Liver (tissue), 9 donors: Measurements from ENCODE around the gene ADCY10. TPM values are rescaled to one million over a fixed set of nuclear protein-coding genes. Genes with fewer than 3 reads are reported as not detected.

ENCODE experiments used
- DNase-seq: peaks from one replicate; pipeline ENCODE4 v3.0.0-alpha.2; 2017; ENCODE audit warnings: low spot score
- H3K27ac ChIP-seq, 2 donors: one replicate each; pipeline ENCODE4 v1.7.0; 2013; ENCODE audit warnings: inconsistent platforms in 2 of 2, low read length in 2 of 2, control low read depth in 1 of 2, low read depth in 1 of 2, mild to moderate bottlenecking in 1 of 2
- H3K27me3 ChIP-seq, 4 donors: one replicate each; pipeline versions ENCODE4 v1.6.1 to v1.7.0; 2013; ENCODE audit warnings: low read length in 3 of 4, inconsistent platforms in 1 of 4, mild to moderate bottlenecking in 1 of 4, moderate library complexity in 1 of 4; ENCODE audit not compliant: control insufficient read depth in 4 of 4, insufficient read depth in 4 of 4
- H3K36me3 ChIP-seq, 4 donors: one replicate each; pipeline versions ENCODE4 v1.6.1 to v1.7.0; 2013; ENCODE audit warnings: low read length in 3 of 4, mild to moderate bottlenecking in 3 of 4, low read depth in 1 of 4, moderate library complexity in 1 of 4; ENCODE audit not compliant: control insufficient read depth in 4 of 4, insufficient read depth in 3 of 4
- H3K4me1 ChIP-seq, 4 donors: one replicate each; pipeline versions ENCODE4 v1.6.1 to v1.7.0; 2013; ENCODE audit warnings: low read length in 3 of 4, mild to moderate bottlenecking in 3 of 4, moderate library complexity in 1 of 4; ENCODE audit not compliant: control insufficient read depth in 4 of 4, insufficient read depth in 4 of 4
- H3K4me3 ChIP-seq, 3 donors: one replicate each; pipeline versions ENCODE4 v1.6.1 to v1.7.0; 2013; ENCODE audit warnings: low read length in 3 of 3, control low read depth in 1 of 3, low read depth in 1 of 3, mild to moderate bottlenecking in 1 of 3
- H3K9ac ChIP-seq, 2 donors: one replicate each; pipeline ENCODE4 v1.7.0; 2013; ENCODE audit warnings: low read length in 2 of 2, mild to moderate bottlenecking in 2 of 2, moderate library complexity in 2 of 2, control low read depth in 1 of 2, low read depth in 1 of 2
- H3K9me3 ChIP-seq, 4 donors: one replicate each; pipeline versions ENCODE4 v1.6.1 to v1.7.0; 2013; ENCODE audit warnings: low read length in 3 of 4; ENCODE audit not compliant: control insufficient read depth in 4 of 4
- ATF3 ChIP-seq: IDR thresholded peaks from 2 replicates; pipeline ENCODE4 v1.6.1; 2016; ENCODE audit warnings: antibody characterized with exemption
- EGR1 ChIP-seq, 2 donors: IDR thresholded peaks; 2 replicates each; pipeline ENCODE4 v1.6.1; 2016 to 2018; ENCODE audit warnings: antibody characterized with exemption in 2 of 2, low read depth in 2 of 2
- FOXA1 ChIP-seq: IDR thresholded peaks from 2 replicates; pipeline ENCODE4 v1.6.1; 2016; ENCODE audit warnings: antibody characterized with exemption
- FOXA2 ChIP-seq: IDR thresholded peaks from 2 replicates; pipeline ENCODE4 v1.6.1; 2016; ENCODE audit warnings: antibody characterized with exemption
- GABPA ChIP-seq, 2 donors: IDR thresholded peaks in 1 of 2; conservative IDR thresholded peaks in 1 of 2; 2 replicates each; pipeline ENCODE4 v1.6.1; 2016; ENCODE audit warnings: antibody characterized with exemption in 2 of 2, mild to moderate bottlenecking in 1 of 2, moderate library complexity in 1 of 2
- HNF4A ChIP-seq, 2 donors: conservative IDR thresholded peaks; 2 replicates each; pipeline ENCODE4 v1.6.1; 2016; ENCODE audit warnings: antibody characterized with exemption in 2 of 2, mild to moderate bottlenecking in 2 of 2
- HNF4G ChIP-seq: IDR thresholded peaks from 2 replicates; pipeline ENCODE4 v1.6.1; 2016; ENCODE audit warnings: antibody characterized with exemption
- JUND ChIP-seq, 2 donors: IDR thresholded peaks; 2 replicates each; pipeline ENCODE4 v1.6.1; 2016; ENCODE audit warnings: antibody characterized with exemption in 2 of 2
- NR2F2 ChIP-seq: IDR thresholded peaks from 2 replicates; pipeline ENCODE4 v1.6.1; 2016; ENCODE audit warnings: antibody characterized with exemption
- RAD21 ChIP-seq, 2 donors: IDR thresholded peaks; 2 replicates each; pipeline ENCODE4 v1.6.1; 2016; ENCODE audit warnings: antibody characterized with exemption in 2 of 2, mild to moderate bottlenecking in 2 of 2
- RXRA ChIP-seq, 2 donors: IDR thresholded peaks; 2 replicates each; pipeline ENCODE4 v1.6.1; 2017 to 2018; ENCODE audit warnings: antibody characterized with exemption in 2 of 2, mild to moderate bottlenecking in 1 of 2
- SP1 ChIP-seq: IDR thresholded peaks from 2 replicates; pipeline ENCODE4 v1.6.1; 2018; ENCODE audit warnings: antibody characterized with exemption, mild to moderate bottlenecking
- TAF1 ChIP-seq: conservative IDR thresholded peaks from 2 replicates; pipeline ENCODE4 v1.6.1; 2016; ENCODE audit warnings: antibody characterized with exemption, mild to moderate bottlenecking
- YY1 ChIP-seq: IDR thresholded peaks from 2 replicates; pipeline ENCODE4 v1.6.1; 2016; ENCODE audit warnings: antibody characterized with exemption, mild to moderate bottlenecking
- ZBTB33 ChIP-seq: IDR thresholded peaks from 2 replicates; pipeline ENCODE4 v1.6.1; 2016; ENCODE audit warnings: antibody characterized with exemption
- WGBS: extraction: QIAGEN DNeasy Blood & Tissue Kit; methylation state at CpG from one replicate; pipeline ENCODE4 v1.1.7; 2013; 5-methylcytosine and 5-hydroxymethylcytosine counted together
- polyA plus RNA-seq, 2 donors: library from polyadenylated mRNA; stranded (reverse) in 1 of 2; unstranded in 1 of 2; fragments of 200-250 nt in 1 of 2; fragments of >200 nt in 1 of 2; fragmentation: Nextera tagmentation in 1 of 2; extraction: Ambion mirVana in 1 of 2; gene quantifications; one replicate each; pipeline versions ENCODE4 v1.2.1 to v1.2.3, GENCODE V29; 2013 to 2015
- total RNA-seq, 2 donors: library from RNA; depleted of rRNA; stranded (reverse); fragments of >200 nt; gene quantifications; one replicate each; pipeline ENCODE4 v1.2.3, GENCODE V29; 2014
- TF ChIP-seq, protein P1 (sequence below): IDR thresholded peaks from 2 replicates; pipeline ENCODE4 v1.6.1; 2016; ENCODE audit warnings: antibody characterized with exemption, mild to moderate bottlenecking
- TF ChIP-seq, protein P2 (sequence below): IDR thresholded peaks from 2 replicates; pipeline ENCODE4 v1.6.1; 2016; ENCODE audit warnings: antibody characterized with exemption
- TF ChIP-seq, protein P3 (sequence below): fragments of 150-350 bp; IDR thresholded peaks from 2 replicates; pipeline ENCODE4 v1.5.1; 2017; ENCODE audit warnings: improper control_type of control experiment, low read depth, low read length; ENCODE audit not compliant: missing input control
- donor health status: healthy.
- donor health status: healthy.
- donor health status: healthy.
- donor health status: healthy.
- donor health status: healthy.

ADCY10 gene
- total and polyA plus RNA-seq, 4 donors, result 0.89 to 4.7 (median 2.3) TPM

DNA sequence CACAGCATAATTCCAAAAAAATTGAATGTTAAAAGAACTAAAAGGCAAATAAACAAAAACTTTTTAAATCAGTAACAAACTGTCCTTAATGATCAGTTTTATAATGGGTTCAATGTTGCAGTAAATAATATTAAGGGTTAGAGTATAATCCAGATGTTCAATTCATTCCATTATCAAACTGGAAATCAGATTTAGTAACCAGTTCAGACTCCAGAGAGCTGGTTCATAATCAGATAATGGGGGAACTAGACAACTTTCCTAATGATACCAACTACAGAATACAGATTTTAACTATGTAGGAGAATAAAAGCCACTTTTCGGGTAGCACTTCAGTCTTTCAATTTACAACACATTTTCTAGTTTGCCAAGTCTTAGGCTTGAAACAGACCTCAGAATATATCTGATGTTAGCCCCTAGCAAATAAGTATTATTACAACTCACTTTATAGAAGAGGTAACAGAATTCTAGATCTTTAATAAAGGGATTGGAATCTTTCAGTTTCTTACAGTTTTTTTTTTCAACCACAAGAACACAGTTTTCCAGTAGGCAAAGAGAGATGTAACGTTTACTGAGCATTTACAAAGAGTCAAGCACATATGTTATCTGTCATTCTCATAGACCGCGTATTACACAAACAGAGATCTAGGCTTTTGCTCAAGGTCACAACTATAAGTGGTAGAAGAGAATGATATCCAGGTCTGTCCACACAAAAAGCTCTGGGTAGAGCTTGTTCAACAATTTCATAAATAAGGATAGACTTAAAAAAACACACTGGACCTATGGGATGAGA lies 20.7 kb upstream of the ADCY10 start:
- 4% methylated on average over 4 of the region's 4 CpGs for WGBS
- Histone ChIP-seq H3K9ac (peak overlapping the region; percentile 90 to 98), H3K27me3 (no peaks in the 10 kb centered on the region), H3K4me3 (peak overlapping the region; percentile 85 to 98 (median 87)), H3K36me3 (no peaks in the 10 kb centered on the region), H3K27ac (peak overlapping the region; percentile 95 to 99), H3K4me1 (peaks cover 1 to 20% (median 17%) of the 10 kb centered on the region in 4 donors), H3K9me3 (no peaks in the 10 kb centered on the region)
- DNase-seq, result no peak
- TF ChIP-seq TAF1, result no peak
- TF ChIP-seq NR2F2, result no peak
- TF ChIP-seq JUND (IDR thresholded peaks at IDR 0.05), result no peak
- TF ChIP-seq ATF3, result peak; percentile 22

GRCh38 chr1:167933788-167934187 lies 19.9 kb upstream of the ADCY10 start:
- H3K27ac ChIP-seq, result no peak overlapping the region
- no peaks in the 10 kb centered on the region for H3K27me3 ChIP-seq
- H3K4me3 ChIP-seq, result peak overlapping the region; percentile 19 to 98 (median 87)
- peaks cover 1 to 25% (median 19%) of the 10 kb centered on the region in 4 donors for H3K4me1 ChIP-seq
- DNase-seq, result no peak
- WGBS, result 32% methylated on average over 4 of the region's 4 CpGs
- TF ChIP-seq NR2F2 (peak; percentile 20), EGR1 (IDR thresholded peaks at IDR 0.05; ENCODE audit: low read depth in 2 of 2) (no peak), HNF4A (conservative IDR thresholded peaks at IDR 0.05) (no peak)
- H3K36me3 ChIP-seq, result no peaks in the 10 kb centered on the region
- H3K9ac ChIP-seq, result peak overlapping the region; percentile 90 to 98
- no peaks in the 10 kb centered on the region for H3K9me3 ChIP-seq

DNA sequence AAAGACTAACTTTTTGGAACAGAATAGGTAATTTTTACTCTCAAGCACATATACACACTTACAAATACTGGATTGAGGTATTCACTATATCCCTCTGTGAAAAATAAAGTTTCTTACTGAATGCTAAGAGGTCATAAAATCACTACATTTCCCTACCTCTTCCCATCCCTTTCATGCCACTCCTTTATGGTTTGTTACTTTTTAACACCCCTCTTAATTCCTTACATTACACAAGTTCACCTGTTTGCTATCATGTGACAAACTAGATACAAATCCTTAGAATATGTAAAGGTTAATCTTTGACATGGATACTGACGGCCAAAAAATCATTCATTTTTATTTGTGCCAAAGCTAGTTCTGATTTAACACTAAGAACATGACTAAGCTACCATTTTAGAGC lies 15.8 kb upstream of the ADCY10 start:
- peaks cover 1 to 46% (median 36%) of the 10 kb centered on the region in 4 donors for H3K4me1 ChIP-seq
- DNase-seq, result no peak
- H3K27me3 ChIP-seq, result no peaks in the 10 kb centered on the region
- no peaks in the 10 kb centered on the region for H3K9me3 ChIP-seq
- H3K9ac ChIP-seq, result peak overlapping the region in 1 of 2 donors; percentile 8
- WGBS, result 31% methylated on average over 1 of the region's 1 CpG
- no peak overlapping the region for H3K4me3 ChIP-seq
- no peaks in the 10 kb centered on the region for H3K36me3 ChIP-seq
- peak overlapping the region; percentile 0 to 29 for H3K27ac ChIP-seq
- TF ChIP-seq ZBTB33 (no peak), YY1 (no peak), FOXA1 (no peak), ATF3 (no peak), EGR1 (IDR thresholded peaks at IDR 0.05; ENCODE audit: low read depth in 2 of 2) (no peak), FOXA2 (no peak), RXRA (IDR thresholded peaks at IDR 0.05) (no peak), TAF1 (no peak), HNF4A (conservative IDR thresholded peaks at IDR 0.05) (no peak), JUND (IDR thresholded peaks at IDR 0.05) (no peak), SP1 (no peak), RAD21 (IDR thresholded peaks at IDR 0.05) (no peak), NR2F2 (no peak), GABPA (IDR thresholded peaks at IDR 0.05 in 1 of 2, conservative IDR thresholded peaks at IDR 0.05 in 1 of 2) (no peak), HNF4G (no peak)
- TF ChIP-seq, protein P1, sequence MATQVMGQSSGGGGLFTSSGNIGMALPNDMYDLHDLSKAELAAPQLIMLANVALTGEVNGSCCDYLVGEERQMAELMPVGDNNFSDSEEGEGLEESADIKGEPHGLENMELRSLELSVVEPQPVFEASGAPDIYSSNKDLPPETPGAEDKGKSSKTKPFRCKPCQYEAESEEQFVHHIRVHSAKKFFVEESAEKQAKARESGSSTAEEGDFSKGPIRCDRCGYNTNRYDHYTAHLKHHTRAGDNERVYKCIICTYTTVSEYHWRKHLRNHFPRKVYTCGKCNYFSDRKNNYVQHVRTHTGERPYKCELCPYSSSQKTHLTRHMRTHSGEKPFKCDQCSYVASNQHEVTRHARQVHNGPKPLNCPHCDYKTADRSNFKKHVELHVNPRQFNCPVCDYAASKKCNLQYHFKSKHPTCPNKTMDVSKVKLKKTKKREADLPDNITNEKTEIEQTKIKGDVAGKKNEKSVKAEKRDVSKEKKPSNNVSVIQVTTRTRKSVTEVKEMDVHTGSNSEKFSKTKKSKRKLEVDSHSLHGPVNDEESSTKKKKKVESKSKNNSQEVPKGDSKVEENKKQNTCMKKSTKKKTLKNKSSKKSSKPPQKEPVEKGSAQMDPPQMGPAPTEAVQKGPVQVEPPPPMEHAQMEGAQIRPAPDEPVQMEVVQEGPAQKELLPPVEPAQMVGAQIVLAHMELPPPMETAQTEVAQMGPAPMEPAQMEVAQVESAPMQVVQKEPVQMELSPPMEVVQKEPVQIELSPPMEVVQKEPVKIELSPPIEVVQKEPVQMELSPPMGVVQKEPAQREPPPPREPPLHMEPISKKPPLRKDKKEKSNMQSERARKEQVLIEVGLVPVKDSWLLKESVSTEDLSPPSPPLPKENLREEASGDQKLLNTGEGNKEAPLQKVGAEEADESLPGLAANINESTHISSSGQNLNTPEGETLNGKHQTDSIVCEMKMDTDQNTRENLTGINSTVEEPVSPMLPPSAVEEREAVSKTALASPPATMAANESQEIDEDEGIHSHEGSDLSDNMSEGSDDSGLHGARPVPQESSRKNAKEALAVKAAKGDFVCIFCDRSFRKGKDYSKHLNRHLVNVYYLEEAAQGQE, result no peak
- TF ChIP-seq, protein P2, sequence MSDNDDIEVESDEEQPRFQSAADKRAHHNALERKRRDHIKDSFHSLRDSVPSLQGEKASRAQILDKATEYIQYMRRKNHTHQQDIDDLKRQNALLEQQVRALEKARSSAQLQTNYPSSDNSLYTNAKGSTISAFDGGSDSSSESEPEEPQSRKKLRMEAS, result no peak
- TF ChIP-seq, protein P3, sequence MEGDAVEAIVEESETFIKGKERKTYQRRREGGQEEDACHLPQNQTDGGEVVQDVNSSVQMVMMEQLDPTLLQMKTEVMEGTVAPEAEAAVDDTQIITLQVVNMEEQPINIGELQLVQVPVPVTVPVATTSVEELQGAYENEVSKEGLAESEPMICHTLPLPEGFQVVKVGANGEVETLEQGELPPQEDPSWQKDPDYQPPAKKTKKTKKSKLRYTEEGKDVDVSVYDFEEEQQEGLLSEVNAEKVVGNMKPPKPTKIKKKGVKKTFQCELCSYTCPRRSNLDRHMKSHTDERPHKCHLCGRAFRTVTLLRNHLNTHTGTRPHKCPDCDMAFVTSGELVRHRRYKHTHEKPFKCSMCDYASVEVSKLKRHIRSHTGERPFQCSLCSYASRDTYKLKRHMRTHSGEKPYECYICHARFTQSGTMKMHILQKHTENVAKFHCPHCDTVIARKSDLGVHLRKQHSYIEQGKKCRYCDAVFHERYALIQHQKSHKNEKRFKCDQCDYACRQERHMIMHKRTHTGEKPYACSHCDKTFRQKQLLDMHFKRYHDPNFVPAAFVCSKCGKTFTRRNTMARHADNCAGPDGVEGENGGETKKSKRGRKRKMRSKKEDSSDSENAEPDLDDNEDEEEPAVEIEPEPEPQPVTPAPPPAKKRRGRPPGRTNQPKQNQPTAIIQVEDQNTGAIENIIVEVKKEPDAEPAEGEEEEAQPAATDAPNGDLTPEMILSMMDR, result no peak
